Right cardiac atrium (tissue), 5 donors: ENCODE results near the gene PRLH. TPM values are rescaled to one million over a fixed set of nuclear protein-coding genes. Genes with fewer than 3 reads are reported as not detected.

Source experiments
- ATAC-seq, 2 donors: fragments of 200-7000 bp; cut with Tn5 transposase; one replicate each; pipeline versions ENCODE4 v1.8.0 to v1.9.1; 2020; ENCODE audit warnings: moderate library complexity in 2 of 2, mild to moderate bottlenecking in 1 of 2
- DNase-seq, 3 donors: peaks; one replicate each; pipeline ENCODE4 v3.0.0-alpha.2; 2020
- H3K27ac ChIP-seq: one replicate; pipeline ENCODE4 v1.5.1; 2013; ENCODE audit warnings: mild to moderate bottlenecking, low read length, control low read depth, moderate library complexity
- H3K27me3 ChIP-seq: one replicate; pipeline ENCODE4 v1.6.1; 2013; ENCODE audit not compliant: control insufficient read depth, insufficient read depth
- H3K4me1 ChIP-seq: one replicate; pipeline ENCODE4 v1.6.1; 2013; ENCODE audit warnings: low read length; ENCODE audit not compliant: control insufficient read depth, insufficient read depth
- H3K4me3 ChIP-seq: one replicate; pipeline ENCODE4 v1.5.1; 2013; ENCODE audit warnings: low read length, control low read depth
- H3K9me3 ChIP-seq: one replicate; pipeline ENCODE4 v1.6.1; 2013; ENCODE audit warnings: low read length; ENCODE audit not compliant: control insufficient read depth
- WGBS: extraction: QIAGEN DNeasy Blood & Tissue Kit; methylation state at CpG from one replicate; pipeline ENCODE4 v1.1.7; 2013; 5-methylcytosine and 5-hydroxymethylcytosine counted together
- intact Hi-C, 4 donors: fragments of 100-400 bp; cut with DNase I; formaldehyde crosslinking; loops; one replicate each; pipeline versions ENCODE4 v1.11.0 to v1.14.0; 2022 to 2023
- long read RNA-seq, 4 donors: library from polyadenylated mRNA; unstranded; transcript quantifications; one replicate each; pipeline ENCODE4 v2.0.0, GENCODE V29; 2020 to 2021
- polyA plus RNA-seq: library from polyadenylated mRNA; stranded (reverse); fragments of 200-250 nt; gene quantifications from one replicate; pipeline ENCODE4 v1.2.3, GENCODE V29; 2013
- total RNA-seq, 4 donors: library from RNA; stranded (reverse); fragmentation: NEBNext Ultra II Directional; extraction: Animal tissue kit (Norgen Biotek cat#: 25700); gene quantifications; one replicate each; pipeline ENCODE4 v1.2.1, GENCODE V29; 2021
- donor health status: healthy with polysubstance abuse.
- donor health status: DM: no; HTN: yes; CAD: no.
- donor health status: DM: no; HTN: no; CAD: no.
- donor health status: DM: no; HTN: yes; CAD: no; lungs with severe emphysema.
- donor health status: DM: yes; HTN: yes; CAD: no.

PRLH gene
- total RNA-seq (not detected), polyA plus RNA-seq (not detected)
- long read RNA-seq, donor 1, partial matches to known transcripts: 0 of 1 reads
- long read RNA-seq, donor 1, other reads (novel, unspliced or antisense): 1 of 1 reads
- long read RNA-seq, donor 2: 0 reads
- long read RNA-seq, donor 3: 0 reads
- long read RNA-seq, donor 4: 0 reads

GRCh38 chr2:237566401-237567235 lies at the start of gene PRLH:
Gene PRLH (plus strand): TSS chr2:237566574. CDS start chr2:237566574, 0 bp downstream.
- intact Hi-C loops: no loop called here
- H3K4me1 ChIP-seq: no peaks in the 10 kb centered on the region
- H3K27me3 ChIP-seq: no peaks in the 10 kb centered on the region
- no peaks in the 10 kb centered on the region for H3K9me3 ChIP-seq
- 72% methylated on average over 32 of the region's 32 CpGs for WGBS
- H3K4me3 ChIP-seq: no peak within 1 kb of the TSS
- no peak within 1 kb of the TSS for H3K27ac ChIP-seq
- DNase-seq: no peak
- no peak for ATAC-seq

GRCh38 chr2:237517163-237517562 lies 49.2 kb upstream of the PRLH start:
- Histone ChIP-seq H3K27ac (no peak overlapping the region), H3K4me1 (peaks cover 2% of the 10 kb centered on the region), H3K9me3 (no peaks in the 10 kb centered on the region), H3K4me3 (no peak overlapping the region), H3K27me3 (no peaks in the 10 kb centered on the region)
- 94% methylated on average over 4 of the region's 4 CpGs for WGBS
- intact Hi-C loops: loop anchor here in 2 of 4 donors (10.0 kb wide), 1 partner anchor 228 kb away; no protein-coding TSS in a partner anchor
- DNase-seq (no peak), ATAC-seq (no peak)

- intact Hi-C loops: loop anchor here in 2 of 4 donors (10.0 kb wide), 1 partner anchor 227 kb away; no protein-coding TSS in a partner anchor
- DNase-seq (no peak), ATAC-seq (no peak)
- peaks cover 2% of the 10 kb centered on the region for H3K4me1 ChIP-seq
- H3K4me3 ChIP-seq: no peak overlapping the region
- no peaks in the 10 kb centered on the region for H3K9me3 ChIP-seq
- H3K27me3 ChIP-seq: no peaks in the 10 kb centered on the region
- 77% methylated on average over 1 of the region's 1 CpG for WGBS
- no peak overlapping the region for H3K27ac ChIP-seq
Measured at GRCh38 chr2:237517990-237518389, 48.4 kb upstream of the PRLH start.

GRCh38 chr2:237519506-237520245 lies 46.7 kb upstream of the PRLH start:
- intact Hi-C loops: loop anchor here in 3 of 4 donors (2.0 to 10.0 kb wide), 2 partner anchors 41 to 225 kb away; no protein-coding TSS in a partner anchor
- WGBS: 79% methylated on average over 14 of the region's 14 CpGs

GRCh38 chr2:237520290-237520689 lies 46.1 kb upstream of the PRLH start:
- no peak for ATAC-seq
- Histone ChIP-seq H3K27me3 (no peaks in the 10 kb centered on the region), H3K4me3 (no peak overlapping the region), H3K4me1 (peaks cover 2% of the 10 kb centered on the region), H3K27ac (no peak overlapping the region), H3K9me3 (no peaks in the 10 kb centered on the region)
- intact Hi-C loops: loop anchor here in 1 of 4 donors (2.0 kb wide), 1 partner anchor 41 kb away; no protein-coding TSS in a partner anchor
- DNase-seq: no peak
- WGBS: 89% methylated on average over 6 of the region's 6 CpGs

More at GRCh38 chr2:237519506-237520245, 46.7 kb upstream of the PRLH start:
- Histone ChIP-seq H3K27me3 (no peaks in the 10 kb centered on the region), H3K4me1 (peaks cover 2% of the 10 kb centered on the region), H3K9me3 (no peaks in the 10 kb centered on the region), H3K27ac (no peak overlapping the region), H3K4me3 (no peak overlapping the region)
- ATAC-seq (no peak), DNase-seq (no peak)

GRCh38 chr2:237524631-237525030 lies 41.7 kb upstream of the PRLH start:
- Histone ChIP-seq H3K27me3 (no peaks in the 10 kb centered on the region), H3K4me3 (no peak overlapping the region), H3K27ac (no peak overlapping the region), H3K4me1 (no peaks in the 10 kb centered on the region), H3K9me3 (no peaks in the 10 kb centered on the region)
- ATAC-seq (no peak), DNase-seq (no peak)
- 65% methylated on average over 6 of the region's 6 CpGs for WGBS
- intact Hi-C loops: no loop called here

- Histone ChIP-seq H3K9me3 (no peaks in the 10 kb centered on the region), H3K27ac (no peak overlapping the region), H3K4me1 (no peaks in the 10 kb centered on the region), H3K27me3 (no peaks in the 10 kb centered on the region), H3K4me3 (no peak overlapping the region)
- ATAC-seq (peak; percentile 14 to 44), DNase-seq (no peak)
- whole genome bisulfite sequencing: 93% methylated on average over 17 of the region's 17 CpGs
- intact Hi-C loops: no loop called here
Measured at GRCh38 chr2:237525559-237526157, 40.7 kb upstream of the PRLH start.

- no peak overlapping the region for H3K27ac ChIP-seq
- ATAC-seq: no peak
- WGBS: 88% methylated on average over 11 of the region's 11 CpGs
Measured at GRCh38 chr2:237527233-237527632, 39.1 kb upstream of the PRLH start.

GRCh38 chr2:237527766-237528165 lies 38.6 kb upstream of the PRLH start:
- ATAC-seq: no peak
- Histone ChIP-seq H3K4me1 (no peaks in the 10 kb centered on the region), H3K27me3 (no peaks in the 10 kb centered on the region), H3K27ac (no peak overlapping the region), H3K4me3 (no peak overlapping the region), H3K9me3 (no peaks in the 10 kb centered on the region)
- no peak for DNase-seq
- 96% methylated on average over 5 of the region's 5 CpGs for WGBS
- intact Hi-C loops: no loop called here

More at GRCh38 chr2:237527233-237527632, 39.1 kb upstream of the PRLH start:
- DNase-seq: no peak
- Histone ChIP-seq H3K4me3 (no peak overlapping the region), H3K4me1 (no peaks in the 10 kb centered on the region), H3K9me3 (no peaks in the 10 kb centered on the region), H3K27me3 (no peaks in the 10 kb centered on the region)
- intact Hi-C loops: no loop called here

- DNase-seq: no peak
Measured at GRCh38 chr2:237529452-237530402, 36.6 kb upstream of the PRLH start.

More at GRCh38 chr2:237529452-237530402, 36.6 kb upstream of the PRLH start:
- Histone ChIP-seq H3K9me3 (no peaks in the 10 kb centered on the region), H3K27ac (no peak overlapping the region), H3K27me3 (no peaks in the 10 kb centered on the region), H3K4me1 (no peaks in the 10 kb centered on the region), H3K4me3 (no peak overlapping the region)
- WGBS: 86% methylated on average over 19 of the region's 19 CpGs
- intact Hi-C loops: no loop called here
- peak in 1 of 2 donors; percentile 25 for ATAC-seq
